A673 (cell line): Measurements from ENCODE around the gene PRELID2. TPM values are rescaled to one million over a fixed set of nuclear protein-coding genes. Genes with fewer than 3 reads are reported as not detected.

ENCODE experiments used
- BruUV-seq: library from RNA; stranded (reverse); fragments of 400-500 nt; replicated peaks from 2 replicates; lab custom pipeline; 2021; lab: Mats Ljungman, UMichigan
- CTCF ChIA-PET: fragments of 300-600 bp; sonication (Branson Sonifier 250); formaldehyde crosslinking; loops from one replicate; lab custom pipeline; 2022; ENCODE audit warnings: antibody characterized with exemption; lab: Charles Lee
- POLR2A ChIA-PET: fragments of 300-600 bp; sonication (Branson Sonifier 250); formaldehyde crosslinking; loops from one replicate; lab custom pipeline; 2022; ENCODE audit warnings: antibody characterized with exemption; ENCODE audit not compliant: low non-redundant PET; lab: Charles Lee
- DNase-seq: peaks from one replicate; pipeline ENCODE4 v3.0.0-alpha.2; 2015; ENCODE audit warnings: low spot score
- H3K27ac ChIP-seq: fragments of 200-600 bp; sonication (generic); 2 replicates; pipeline ENCODE4 v1.5.1; 2016; ENCODE audit warnings: mixed run types, low read depth, mild to moderate bottlenecking, mixed read lengths, antibody characterized with exemption, low read length; ENCODE audit not compliant: poor library complexity, severe bottlenecking
- H3K27me3 ChIP-seq: fragments of 200-600 bp; sonication (generic); replicated peaks from 2 replicates; pipeline ENCODE4 v1.6.1; 2017; ENCODE audit warnings: mixed run types, low read depth, mild to moderate bottlenecking, mixed read lengths, antibody characterized with exemption, low read length; ENCODE audit not compliant: insufficient read depth, poor library complexity
- H3K36me3 ChIP-seq: fragments of 200-600 bp; sonication (generic); 2 replicates; pipeline ENCODE4 v1.6.1; 2016; ENCODE audit warnings: mixed run types, mild to moderate bottlenecking, mixed read lengths, antibody characterized with exemption, low read length; ENCODE audit not compliant: insufficient read depth, poor library complexity, severe bottlenecking
- H3K4me1 ChIP-seq: fragments of 200-600 bp; sonication (generic); 2 replicates; pipeline ENCODE4 v1.6.1; 2017; ENCODE audit warnings: mixed run types, mild to moderate bottlenecking, mixed read lengths, antibody characterized with exemption, low read length; ENCODE audit not compliant: insufficient read depth, poor library complexity, severe bottlenecking
- H3K4me3 ChIP-seq: fragments of 200-600 bp; sonication (generic); 2 replicates; pipeline ENCODE4 v1.5.1; 2016; ENCODE audit warnings: low read depth, mixed run types, mild to moderate bottlenecking, mixed read lengths, low read length; ENCODE audit not compliant: poor library complexity, severe bottlenecking
- H3K9me3 ChIP-seq: fragments of 200-600 bp; sonication (generic); 2 replicates; pipeline ENCODE4 v1.6.1; 2016; ENCODE audit warnings: mixed run types, low read depth, mild to moderate bottlenecking, mixed read lengths, antibody characterized with exemption, low read length; ENCODE audit not compliant: poor library complexity, severe bottlenecking
- EZH2 ChIP-seq: fragments of 200-600 bp; sonication (generic); IDR thresholded peaks from 2 replicates; pipeline ENCODE4 v1.6.1; 2017; ENCODE audit warnings: borderline replicate concordance, low read depth, mild to moderate bottlenecking, mixed read lengths, antibody characterized with exemption, low read length; ENCODE audit not compliant: poor library complexity, severe bottlenecking
- intact Hi-C: fragments of 100-400 bp; cut with micrococcal nuclease; formaldehyde crosslinking; loops from one replicate; pipeline ENCODE4 v1.10.0; 2022; ENCODE audit not compliant: unreplicated experiment
- total RNA-seq: library from RNA; stranded (reverse); gene quantifications from 2 replicates; pipeline ENCODE4 v1.2.3, GENCODE V29; 2021
- TF ChIP-seq, protein P1 (sequence below): fragments of 300-800, 200-600 bp; sonication (generic); conservative IDR thresholded peaks from 2 replicates; pipeline ENCODE4 v1.5.1; 2017; ENCODE audit warnings: low read depth, mild to moderate bottlenecking, antibody characterized with exemption, low read length, moderate library complexity, mixed read lengths

PRELID2 gene
- total RNA-seq, 1 experiment from 2014 or later: 50.2 TPM

DNA sequence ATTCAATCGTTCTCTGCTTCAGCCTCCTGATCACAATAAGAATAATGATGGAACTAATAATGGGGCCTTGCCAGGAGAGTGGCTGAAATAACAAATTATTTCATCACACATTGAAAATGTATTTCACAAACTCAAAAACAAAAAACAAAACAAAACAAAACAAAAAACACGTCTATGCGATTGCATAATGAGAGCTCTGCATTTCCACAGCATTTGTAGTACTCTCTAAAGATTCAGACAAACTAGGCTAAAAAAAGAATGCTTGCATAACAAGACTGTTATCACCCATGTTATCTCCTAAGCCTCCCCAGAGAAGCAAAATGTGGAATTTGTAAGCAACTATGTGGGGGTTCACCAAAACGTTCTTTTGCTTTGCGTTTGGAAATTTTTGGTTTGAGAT, 48.1 kb downstream of the PRELID2 start:
- ChIA-PET CTCF (interaction anchor here (0.7 kb wide), 1 partner anchor 10 kb away, joined by 3 read pairs; no protein-coding TSS in a partner anchor), POLR2A (no interaction called here)
- TF ChIP-seq, protein P1, sequence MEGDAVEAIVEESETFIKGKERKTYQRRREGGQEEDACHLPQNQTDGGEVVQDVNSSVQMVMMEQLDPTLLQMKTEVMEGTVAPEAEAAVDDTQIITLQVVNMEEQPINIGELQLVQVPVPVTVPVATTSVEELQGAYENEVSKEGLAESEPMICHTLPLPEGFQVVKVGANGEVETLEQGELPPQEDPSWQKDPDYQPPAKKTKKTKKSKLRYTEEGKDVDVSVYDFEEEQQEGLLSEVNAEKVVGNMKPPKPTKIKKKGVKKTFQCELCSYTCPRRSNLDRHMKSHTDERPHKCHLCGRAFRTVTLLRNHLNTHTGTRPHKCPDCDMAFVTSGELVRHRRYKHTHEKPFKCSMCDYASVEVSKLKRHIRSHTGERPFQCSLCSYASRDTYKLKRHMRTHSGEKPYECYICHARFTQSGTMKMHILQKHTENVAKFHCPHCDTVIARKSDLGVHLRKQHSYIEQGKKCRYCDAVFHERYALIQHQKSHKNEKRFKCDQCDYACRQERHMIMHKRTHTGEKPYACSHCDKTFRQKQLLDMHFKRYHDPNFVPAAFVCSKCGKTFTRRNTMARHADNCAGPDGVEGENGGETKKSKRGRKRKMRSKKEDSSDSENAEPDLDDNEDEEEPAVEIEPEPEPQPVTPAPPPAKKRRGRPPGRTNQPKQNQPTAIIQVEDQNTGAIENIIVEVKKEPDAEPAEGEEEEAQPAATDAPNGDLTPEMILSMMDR: no peak
- TF ChIP-seq EZH2: no peak
- H3K27ac ChIP-seq: no peak overlapping the region
- H3K36me3 ChIP-seq: peaks cover 11% of the 10 kb centered on the region
- no peak for DNase-seq
- H3K4me1 ChIP-seq: no peaks in the 10 kb centered on the region
- intact Hi-C loops: no loop called here
- no TSS peak for BruUV-seq
- no peaks in the 10 kb centered on the region for H3K27me3 ChIP-seq
- no peaks in the 10 kb centered on the region for H3K9me3 ChIP-seq
- no peak overlapping the region for H3K4me3 ChIP-seq

DNA sequence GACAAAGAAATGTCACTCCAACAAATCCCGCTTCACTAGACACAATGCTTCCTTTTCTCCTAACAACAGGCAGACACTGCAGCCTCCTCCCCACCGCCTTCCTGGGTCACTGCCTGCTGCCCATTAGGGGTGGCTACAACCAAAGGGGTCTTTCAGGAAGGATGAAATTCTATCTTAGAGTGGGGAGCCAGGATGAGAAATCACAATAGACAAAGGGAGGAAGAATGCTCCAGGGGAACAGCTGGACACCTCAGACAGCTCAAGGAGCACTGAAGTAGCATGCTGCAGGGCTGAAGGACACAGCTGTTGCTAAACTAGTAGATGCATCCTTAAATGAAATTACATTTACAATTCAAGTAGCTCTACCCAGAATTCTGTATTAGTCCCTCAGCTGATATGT, 54.2 kb downstream of the PRELID2 start:
- Histone ChIP-seq H3K27me3 (no peaks in the 10 kb centered on the region), H3K4me1 (no peaks in the 10 kb centered on the region), H3K9me3 (peaks cover 10% of the 10 kb centered on the region), H3K36me3 (peaks cover 16% of the 10 kb centered on the region), H3K4me3 (no peak overlapping the region), H3K27ac (no peak overlapping the region)
- DNase-seq: no peak
- CTCF ChIA-PET: no interaction called here
- POLR2A ChIA-PET: no interaction called here
- no peak for TF ChIP-seq EZH2
- TF ChIP-seq, protein P1: no peak
- no TSS peak for BruUV-seq
- intact Hi-C loops: no loop called here

DNA sequence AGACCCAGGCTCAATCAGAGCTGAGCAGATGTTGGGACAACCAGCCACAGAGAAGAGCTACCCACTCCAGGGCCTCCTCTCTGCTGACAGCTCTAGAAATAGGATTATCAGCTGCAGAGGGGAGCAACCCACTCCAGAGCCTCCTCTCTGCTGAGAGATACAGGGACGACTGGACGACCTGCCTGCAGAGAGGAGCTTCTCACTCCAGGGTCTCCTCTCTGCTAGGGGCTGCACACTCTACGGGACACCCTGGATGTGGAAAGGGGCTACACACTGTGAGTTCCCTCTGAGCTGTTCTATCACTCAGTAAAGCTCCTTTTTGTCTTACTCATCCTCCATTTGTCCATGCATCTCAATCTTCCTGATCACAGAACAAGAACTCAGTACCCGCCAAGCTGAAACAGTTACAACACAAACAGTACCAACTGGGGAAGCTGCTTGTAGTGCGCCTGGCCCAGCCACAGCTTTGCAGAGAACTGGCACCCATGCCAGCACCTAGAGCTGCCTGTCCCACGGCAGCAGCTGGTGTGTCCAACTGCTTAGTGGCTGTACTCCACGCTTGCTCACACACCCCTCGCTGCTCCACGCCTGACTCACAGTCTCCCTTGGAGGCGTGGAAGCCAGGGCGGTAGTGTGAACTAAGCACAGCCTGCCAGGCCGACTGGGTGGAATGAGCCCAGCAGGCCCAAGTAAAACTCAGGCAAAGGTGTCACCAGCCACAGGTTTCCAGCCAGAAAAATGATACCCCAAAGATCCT, 56.8 kb downstream of the PRELID2 start:
- no peak overlapping the region for H3K4me3 ChIP-seq
- intact Hi-C loops: no loop called here
- no TSS peak for BruUV-seq
- H3K27me3 ChIP-seq: no peaks in the 10 kb centered on the region
- H3K9me3 ChIP-seq: peaks cover 10% of the 10 kb centered on the region
- H3K4me1 ChIP-seq: no peaks in the 10 kb centered on the region
- no peak overlapping the region for H3K27ac ChIP-seq
- ChIA-PET POLR2A (no interaction called here), CTCF (no interaction called here)
- no peak for DNase-seq
- TF ChIP-seq, protein P1: no peak
- no peak for TF ChIP-seq EZH2
- peaks cover 16% of the 10 kb centered on the region for H3K36me3 ChIP-seq
